Bronchial epithelial cell (primary cell): ENCODE results near the gene EMC10. TPM values are rescaled to one million over a fixed set of nuclear protein-coding genes. Genes with fewer than 3 reads are reported as not detected.
A peak's percentile ranks its signal among the peaks of the same experiment; 100 is the strongest.

Experiments
- DNase-seq: peaks from one replicate; pipeline ENCODE4 v3.0.0-alpha.2; 2010; ENCODE audit warnings: low read depth
- FAIRE-seq: peaks from 2 replicates; lab custom pipeline; 2011; peaks lifted over from hg19 to GRCh38; lab: Jason Lieb, UNC
- H3K27me3 ChIP-seq: 2 replicates; pipeline ENCODE4 v1.5.1; 2011; ENCODE audit warnings: low read length; ENCODE audit not compliant: control insufficient read depth, insufficient read depth
- H3K36me3 ChIP-seq: 2 replicates; pipeline ENCODE4 v1.5.1; 2011; ENCODE audit warnings: low read length; ENCODE audit not compliant: control insufficient read depth, insufficient read depth
- H3K4me3 ChIP-seq: 2 replicates; pipeline ENCODE4 v1.5.1; 2011; ENCODE audit warnings: mild to moderate bottlenecking, low read depth, low read length, control low read depth
- CTCF ChIP-seq: IDR thresholded peaks from 2 replicates; pipeline ENCODE4 v1.5.1; 2011; ENCODE audit warnings: mild to moderate bottlenecking, moderate library complexity, low read length, control low read depth, inconsistent platforms; ENCODE audit not compliant: insufficient read depth, severe bottlenecking
- total RNA-seq: library from RNA; depleted of rRNA; stranded (reverse); fragments of >200 nt; gene quantifications from 2 replicates; pipeline ENCODE4 v1.2.1, GENCODE V29; 2014

The EMC10 gene
- total RNA-seq, 1 donor from 2014 or later = 24.7 TPM

- Histone ChIP-seq H3K4me3 (peak overlapping the region; percentile 70), H3K36me3 (no peaks in the 10 kb centered on the region), H3K27me3 (no peaks in the 10 kb centered on the region)
- DNase-seq (peak; percentile 4), FAIRE-seq (no peak)
- no peak for TF ChIP-seq CTCF
These were observed 34.4 kb downstream of the EMC10 start for GRCh38 chr19:50510700-50511068.

GRCh38 chr19:50511069-50511822 lies 34.9 kb downstream of the EMC10 start, which contains the start of gene JOSD2:
JOSD2 (minus strand) TSS chr19:50511191; CDS start chr19:50510431, 760 bp downstream.
- TF ChIP-seq CTCF = no peak
- FAIRE-seq (no peak), DNase-seq (peak; percentile 96)
- Histone ChIP-seq H3K4me3 (peak within 1 kb of the TSS; percentile 70), H3K36me3 (no peaks in the 10 kb centered on the region), H3K27me3 (no peaks in the 10 kb centered on the region)

- peak overlapping the region; percentile 70 for H3K4me3 ChIP-seq
- FAIRE-seq (no peak), DNase-seq (no peak)
- TF ChIP-seq CTCF = no peak
- H3K36me3 ChIP-seq = no peaks in the 10 kb centered on the region
- H3K27me3 ChIP-seq = no peaks in the 10 kb centered on the region
These were observed 36.0 kb downstream of the EMC10 start for GRCh38 chr19:50512112-50512998.

- Histone ChIP-seq H3K36me3 (no peaks in the 10 kb centered on the region), H3K27me3 (no peaks in the 10 kb centered on the region), H3K4me3 (no peak overlapping the region)
- DNase-seq (no peak), FAIRE-seq (no peak)
- TF ChIP-seq CTCF = no peak
These were observed 36.9 kb downstream of the EMC10 start for GRCh38 chr19:50512999-50513745.

GRCh38 chr19:50513746-50514345 lies 37.5 kb downstream of the EMC10 start, which contains the start of gene ASPDH:
ASPDH (minus strand) TSS chr19:50513913; CDS start chr19:50513823, 90 bp downstream.
- DNase-seq (no peak), FAIRE-seq (no peak)
- Histone ChIP-seq H3K36me3 (no peaks in the 10 kb centered on the region), H3K27me3 (no peaks in the 10 kb centered on the region), H3K4me3 (no peak within 1 kb of the TSS)
- TF ChIP-seq CTCF = no peak
